Prostate gland (tissue), 2 donors: ENCODE data around the gene WFDC2. TPM values are rescaled to one million over a fixed set of nuclear protein-coding genes. Genes with fewer than 3 reads are reported as not detected.

Experiments used
- DNase-seq: peaks from one replicate; pipeline ENCODE4 v3.0.0-alpha.2; 2019; ENCODE audit warnings: low spot score
- H3K27ac ChIP-seq, 2 donors: fragments of 200-600 bp; sonication (generic); 2 replicates each; pipeline ENCODE4 v1.5.1; 2017 to 2019
- H3K27me3 ChIP-seq: fragments of 200-600 bp; sonication (generic); replicated peaks from 2 replicates; pipeline ENCODE4 v1.5.1; 2019; ENCODE audit not compliant: insufficient read depth
- H3K36me3 ChIP-seq, 2 donors: fragments of 200-600 bp; sonication (generic); 1 replicate in 1 of 2; 2 replicates in 1 of 2; pipeline versions ENCODE4 v1.5.1 to v1.8.1; 2017 to 2019
- H3K4me1 ChIP-seq: fragments of 200-600 bp; sonication (generic); replicated peaks from 2 replicates; pipeline ENCODE4 v1.5.1; 2019
- H3K4me3 ChIP-seq, 2 donors: fragments of 200-600 bp; sonication (generic); 2 replicates each; pipeline ENCODE4 v1.5.1; 2017 to 2019
- H3K9me3 ChIP-seq: fragments of 200-600 bp; sonication (generic); 2 replicates; pipeline ENCODE4 v1.5.1; 2017
- CTCF ChIP-seq, 4 experiments: fragments of 200-600 bp in 2 of 4; fragments of 450-650 bp in 2 of 4; sonication (generic) in 2 of 4; IDR thresholded peaks; 1 replicate in 3 of 4; 2 replicates in 1 of 4; pipeline ENCODE4 v1.5.1; 2016 to 2019; ENCODE audit warnings: antibody characterized with exemption in 4 of 4, mild to moderate bottlenecking in 2 of 4, moderate library complexity in 2 of 4
- POLR2A ChIP-seq: fragments of 450-650 bp; IDR thresholded peaks from one replicate; pipeline ENCODE4 v1.6.1; 2016; ENCODE audit warnings: antibody characterized with exemption, mild to moderate bottlenecking
- POLR2AphosphoS5 ChIP-seq: sonication (generic); formaldehyde crosslinking; IDR thresholded peaks from one replicate; pipeline ENCODE4 v1.6.1; 2017; ENCODE audit warnings: antibody characterized with exemption
- WGBS: methylation state at CpG from one replicate; pipeline ENCODE4 v1.1.5; 2018; 5-methylcytosine and 5-hydroxymethylcytosine counted together
- intact Hi-C: fragments of 100-400 bp; cut with DNase I; formaldehyde crosslinking; loops from one replicate; pipeline ENCODE4 v1.14.2; 2022
- total RNA-seq, 2 donors: library from RNA; depleted of rRNA; stranded (reverse); fragments of >200 nt; gene quantifications; one replicate each; pipeline ENCODE4 v1.1.0, GENCODE V29; 2016

The WFDC2 gene
- total RNA-seq, 2 donors from 2014 or later = 100.0 to 122 TPM

DNA sequence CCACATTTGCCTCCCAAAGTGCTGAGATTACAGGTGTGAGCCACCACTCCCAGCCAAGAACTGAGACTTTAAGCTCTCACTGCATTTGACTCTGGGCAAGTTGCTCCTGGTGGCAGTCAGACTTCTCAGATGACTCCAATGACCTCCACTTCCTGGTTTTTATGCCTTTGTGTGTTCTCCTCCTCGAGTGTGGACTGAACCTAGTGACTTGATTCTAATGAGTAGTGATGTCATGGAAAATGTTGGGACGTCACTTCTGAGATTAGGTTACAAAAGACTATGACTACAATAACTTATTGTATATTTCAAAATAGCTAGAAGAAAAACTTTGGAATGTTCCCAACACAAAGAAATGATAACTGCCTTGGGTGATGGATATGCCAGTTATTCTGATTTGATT is 33.9 kb downstream of the WFDC2 start:
- no peak for DNase-seq
- H3K27ac ChIP-seq = no peak overlapping the region
- WGBS = 43% methylated on average over 2 of the region's 2 CpGs

GRCh38 chr20:45506398-45506797 is 36.8 kb downstream of the WFDC2 start:
- no peaks in the 10 kb centered on the region for H3K9me3 ChIP-seq
- H3K36me3 ChIP-seq = no peaks in the 10 kb centered on the region
- no peak overlapping the region for H3K4me3 ChIP-seq
- H3K4me1 ChIP-seq = no peaks in the 10 kb centered on the region
- H3K27ac ChIP-seq = no peak overlapping the region
- H3K27me3 ChIP-seq = peaks cover 2% of the 10 kb centered on the region
- WGBS = 93% methylated on average over 2 of the region's 2 CpGs
- DNase-seq = no peak
- TF ChIP-seq CTCF (IDR thresholded peaks at IDR 0.05) (no peak), POLR2AphosphoS5 (no peak), POLR2A (no peak)
- intact Hi-C loops = no loop called here

More for the DNA sequence above, 33.9 kb downstream of the WFDC2 start:
- Histone ChIP-seq H3K36me3 (no peaks in the 10 kb centered on the region), H3K4me1 (no peaks in the 10 kb centered on the region), H3K4me3 (no peak overlapping the region), H3K27me3 (peaks cover 2% of the 10 kb centered on the region), H3K9me3 (no peaks in the 10 kb centered on the region)
- intact Hi-C loops = no loop called here
- TF ChIP-seq POLR2A = no peak
- no peak for TF ChIP-seq POLR2AphosphoS5
- no peak for TF ChIP-seq CTCF (IDR thresholded peaks at IDR 0.05)

DNA sequence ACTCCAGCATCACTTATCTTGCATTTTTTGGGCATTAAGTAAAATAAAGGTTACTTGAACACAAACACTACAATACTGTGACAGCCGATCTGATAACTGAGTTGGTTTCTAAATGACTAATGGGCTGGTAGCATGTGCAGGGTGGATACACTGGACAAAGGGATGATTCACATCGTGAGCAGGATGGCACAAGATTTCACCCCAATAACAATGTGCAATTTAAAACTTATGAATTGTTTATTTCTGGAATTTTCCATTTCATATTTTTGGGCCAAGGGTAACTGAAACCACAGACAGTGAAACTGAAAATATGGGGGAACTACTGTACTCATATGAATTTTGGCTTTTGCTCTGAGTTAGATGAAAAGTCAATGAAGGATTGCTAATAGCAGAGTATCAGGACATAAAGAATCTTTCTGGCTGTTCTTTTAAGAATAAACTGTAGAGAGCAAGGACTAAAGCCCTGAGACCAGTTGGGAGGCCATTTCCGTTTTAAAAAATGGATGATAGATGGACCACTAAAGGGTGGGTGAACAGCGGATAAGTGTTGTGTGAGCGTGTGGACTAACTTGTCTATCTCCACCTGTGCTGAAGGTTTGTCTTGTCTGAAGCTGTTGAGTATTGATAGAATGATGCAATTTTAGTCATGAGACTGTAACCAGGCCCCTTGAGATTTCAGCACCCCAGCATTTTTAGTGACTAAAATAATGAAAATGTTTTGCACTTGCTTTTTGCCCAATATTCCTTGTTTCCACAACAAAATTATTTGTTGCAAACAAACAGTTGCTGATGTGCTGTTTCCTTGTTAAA is 37.7 kb downstream of the WFDC2 start:
- Histone ChIP-seq H3K4me1 (no peaks in the 10 kb centered on the region), H3K4me3 (no peak overlapping the region), H3K27me3 (peaks cover 2% of the 10 kb centered on the region), H3K27ac (no peak overlapping the region), H3K9me3 (no peaks in the 10 kb centered on the region), H3K36me3 (no peaks in the 10 kb centered on the region)
- WGBS = 77% methylated on average over 5 of the region's 5 CpGs
- intact Hi-C loops = no loop called here
- TF ChIP-seq POLR2AphosphoS5 (no peak), POLR2A (no peak), CTCF (IDR thresholded peaks at IDR 0.05) (no peak)
- DNase-seq = no peak

GRCh38 chr20:45508068-45508886 is 38.7 kb downstream of the WFDC2 start:
- Histone ChIP-seq H3K9me3 (no peaks in the 10 kb centered on the region), H3K36me3 (no peaks in the 10 kb centered on the region), H3K27me3 (peaks cover 2% of the 10 kb centered on the region), H3K27ac (no peak overlapping the region), H3K4me1 (no peaks in the 10 kb centered on the region), H3K4me3 (no peak overlapping the region)
- intact Hi-C loops = no loop called here
- WGBS = 83% methylated on average over 7 of the region's 7 CpGs
- TF ChIP-seq POLR2A (no peak), CTCF (IDR thresholded peaks at IDR 0.05) (no peak), POLR2AphosphoS5 (no peak)
- DNase-seq = no peak
